Stimulated activated CD8-positive, alpha-beta memory T cell treated with anti-CD3 and anti-CD28 coated beads, Interleukin-4, amount 100 ng/mL, for 4 hours (primary cell): ENCODE measurements around the gene SHMT2.

Experiments
- DNase-seq, 2 donors: peaks; one replicate each; pipeline ENCODE4 v3.0.0-alpha.2; 2020; ENCODE audit warnings: low read depth in 2 of 2, low spot score in 1 of 2

The SHMT2 gene

DNA sequence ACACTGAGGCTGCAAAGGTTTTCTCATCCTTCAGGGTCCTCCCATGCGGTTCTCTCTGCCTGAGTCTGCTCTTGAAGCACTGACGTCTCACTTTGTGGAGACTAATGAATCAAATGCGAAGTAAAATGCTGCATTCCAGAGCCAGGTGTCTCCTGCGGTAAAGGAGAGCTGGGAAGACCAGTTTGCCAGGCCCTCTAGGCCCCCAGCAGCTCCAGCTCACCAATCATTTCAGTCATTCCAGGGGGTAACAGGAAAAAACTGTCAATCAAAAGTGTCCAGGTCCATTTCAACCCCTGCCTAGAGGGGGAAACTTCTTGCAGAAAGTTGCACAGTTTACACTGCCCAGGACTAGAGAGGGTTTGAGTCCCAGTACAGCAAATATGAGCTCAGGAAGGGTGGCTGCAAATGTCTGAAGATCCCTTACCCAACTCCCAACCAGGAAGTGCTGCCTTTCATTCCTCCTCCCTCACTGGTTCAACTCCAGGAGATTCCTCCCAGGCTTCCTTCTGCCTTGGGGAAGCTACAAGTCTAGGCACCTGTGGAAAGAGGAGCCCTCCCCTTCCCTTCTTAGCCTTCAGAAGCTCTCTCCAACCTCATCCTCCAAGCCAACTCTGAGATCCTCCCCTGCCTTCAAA is 15.6 kb upstream of the SHMT2 start:
- DNase-seq, result no peak

- DNase-seq, result peak; percentile 34 to 38
Observed at GRCh38 chr12:57214398-57214781, 15.1 kb upstream of the SHMT2 start.

GRCh38 chr12:57215065-57215464 is 14.4 kb upstream of the SHMT2 start:
- no peak for DNase-seq

GRCh38 chr12:57215668-57216013 is 13.9 kb upstream of the SHMT2 start:
- DNase-seq, result no peak

DNA sequence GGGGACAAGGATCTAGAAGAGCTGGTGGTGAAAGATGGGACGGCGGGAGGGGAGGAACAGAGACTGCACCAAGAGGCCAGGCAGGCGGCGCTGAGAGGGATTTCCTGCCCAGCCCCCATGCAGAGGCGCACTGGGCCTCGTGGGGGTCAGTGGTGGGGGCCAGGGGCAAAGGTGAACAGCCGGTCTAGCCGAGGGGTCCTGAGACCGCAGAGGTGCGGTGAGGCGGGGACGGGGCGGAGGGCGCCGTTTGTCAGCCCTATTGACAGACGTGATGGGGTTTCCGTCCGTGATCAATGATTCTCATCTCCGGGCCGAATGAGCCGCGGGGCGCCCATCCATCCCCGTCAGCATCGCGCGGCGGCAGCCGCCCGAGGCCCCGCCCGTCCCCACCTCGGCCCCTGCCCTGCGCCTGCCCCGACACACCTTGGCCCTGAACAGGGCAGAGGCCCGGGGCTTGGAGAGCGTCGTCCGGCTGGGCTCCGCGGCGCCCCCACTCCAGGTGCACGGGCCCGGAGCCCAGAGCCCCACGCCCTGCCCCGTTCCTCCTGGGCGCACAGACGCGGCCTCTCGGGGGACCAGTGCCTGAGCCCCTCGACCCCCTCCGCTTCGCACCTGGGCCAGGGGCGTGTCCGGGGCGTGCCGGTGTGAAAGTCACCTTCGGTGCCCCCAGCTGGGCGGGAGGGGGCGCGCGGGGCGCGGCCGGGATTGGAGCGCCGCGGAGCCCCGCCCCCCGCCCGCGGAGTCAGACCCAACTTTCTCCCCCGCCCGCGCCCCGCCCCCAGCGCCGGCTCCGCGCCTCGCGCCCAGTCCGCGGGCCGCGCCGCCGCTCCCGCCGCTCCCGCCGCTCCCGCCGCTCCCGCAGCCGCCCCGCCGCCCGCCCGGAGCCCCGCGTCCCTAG is 13.2 kb upstream of the SHMT2 start, which contains the start of gene NXPH4:
NXPH4 (plus strand) TSS at position 781 of the 898 bp plus-strand sequence. CDS start 176 bp downstream, outside the sequence.
- peak in 1 of 2 donors; percentile 42 for DNase-seq

DNA sequence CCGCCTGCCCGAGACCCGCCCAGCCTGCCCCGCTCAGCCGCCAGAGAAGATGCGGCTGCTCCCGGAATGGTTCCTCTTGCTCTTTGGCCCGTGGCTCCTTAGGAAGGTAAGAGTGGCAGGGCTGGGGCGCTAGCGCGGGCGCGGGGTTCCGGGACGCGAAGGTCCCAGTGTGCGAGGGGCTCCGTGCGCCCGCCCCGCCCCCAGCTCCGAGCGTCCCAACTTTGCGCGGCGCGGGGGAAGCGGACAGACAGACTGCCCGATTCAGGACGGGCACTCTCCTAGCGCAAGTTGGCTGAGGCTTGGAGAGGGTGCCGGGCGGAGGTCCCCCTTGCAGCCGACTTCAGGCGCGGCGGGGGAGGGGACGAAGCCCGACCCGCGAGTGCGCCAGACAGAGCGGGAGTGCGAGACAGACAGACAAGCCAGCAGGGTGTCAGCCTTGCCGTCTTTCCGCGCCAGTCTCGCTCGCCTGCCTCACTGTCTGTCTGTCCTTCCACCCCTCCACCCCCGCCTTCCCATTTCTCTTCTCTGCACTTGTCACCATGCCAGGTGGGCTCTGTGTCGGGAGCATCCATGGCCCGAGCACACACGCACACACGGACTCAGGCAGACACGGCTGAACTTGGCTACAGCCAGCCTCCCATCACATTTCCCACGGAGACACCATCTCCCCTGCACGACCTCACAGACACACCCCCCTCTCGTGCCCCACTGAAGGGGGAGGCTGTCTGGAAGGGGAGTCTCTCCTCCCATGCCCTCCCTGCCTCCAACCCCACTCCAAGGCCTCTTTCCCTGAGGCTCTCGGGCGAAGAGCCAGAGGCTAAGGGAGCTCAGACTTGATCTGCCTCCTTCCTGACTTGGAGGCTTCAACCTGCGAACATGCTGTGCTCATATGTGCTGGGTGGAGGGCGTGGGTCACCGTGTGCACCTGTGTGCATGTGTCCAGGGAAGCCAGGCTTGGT is 12.3 kb upstream of the SHMT2 start:
- no peak for DNase-seq

- DNase-seq, result no peak
Observed at GRCh38 chr12:57218030-57218853, 11.3 kb upstream of the SHMT2 start.

DNA sequence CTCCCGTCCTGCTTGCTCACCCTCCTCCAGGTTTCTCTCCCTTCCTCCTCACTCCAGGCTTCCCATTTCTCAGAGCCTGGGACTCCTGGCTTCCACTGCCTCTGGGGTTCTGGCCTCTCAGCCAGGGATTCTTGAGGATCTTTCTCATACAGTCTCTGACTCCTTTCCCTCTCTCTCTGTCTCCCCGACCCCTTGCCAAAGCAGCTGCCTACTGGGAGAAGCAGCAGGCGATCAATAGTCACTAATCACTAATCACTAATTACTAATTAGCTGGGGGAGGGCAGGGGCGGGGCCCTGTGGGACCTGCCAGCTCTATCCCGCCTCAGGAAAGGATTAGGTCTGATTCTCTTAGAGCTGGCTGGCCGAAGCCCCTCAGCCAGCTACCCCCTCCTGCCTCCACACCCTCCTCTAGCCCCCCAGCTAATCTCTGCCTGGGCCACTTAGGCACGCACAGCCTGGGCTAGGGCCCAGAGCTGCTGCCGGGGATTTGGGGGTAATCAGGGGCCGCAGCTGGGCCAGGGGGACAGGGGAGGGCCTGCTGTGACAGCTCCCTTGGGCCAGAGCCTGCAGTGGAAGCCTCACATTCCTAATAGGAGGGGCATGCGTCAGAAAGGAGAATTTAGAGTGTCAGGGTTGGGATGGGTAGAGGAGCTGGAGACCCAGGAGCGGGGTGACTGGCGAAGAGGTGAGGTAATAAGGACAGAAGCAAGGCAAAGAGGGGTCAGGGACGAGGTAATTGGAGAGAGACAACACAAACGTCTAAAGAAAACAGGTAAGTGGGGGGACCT is 10.1 kb upstream of the SHMT2 start:
- no peak for DNase-seq

- no peak for DNase-seq
Observed at GRCh38 chr12:57219993-57220754, 9.3 kb upstream of the SHMT2 start.

DNA sequence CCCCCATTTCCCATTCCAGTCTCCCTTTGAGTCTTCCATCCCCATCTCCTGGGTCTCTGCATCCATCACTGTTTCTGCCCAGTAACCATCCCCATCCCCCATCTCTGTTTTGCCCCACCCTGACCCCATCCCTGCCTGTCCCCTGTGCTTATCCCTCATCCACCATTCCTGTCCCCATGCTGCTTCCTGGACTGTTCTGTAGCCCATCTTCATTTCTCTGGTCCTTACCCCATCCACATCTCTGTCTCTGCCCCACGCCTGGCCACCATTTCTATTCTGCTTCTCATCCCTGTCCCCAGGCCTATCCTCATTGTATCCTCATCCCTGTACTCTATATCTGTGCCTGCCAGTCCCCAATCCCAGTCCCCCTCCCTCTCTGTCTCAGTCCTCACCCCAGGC is 8.7 kb upstream of the SHMT2 start:
- no peak for DNase-seq

DNA sequence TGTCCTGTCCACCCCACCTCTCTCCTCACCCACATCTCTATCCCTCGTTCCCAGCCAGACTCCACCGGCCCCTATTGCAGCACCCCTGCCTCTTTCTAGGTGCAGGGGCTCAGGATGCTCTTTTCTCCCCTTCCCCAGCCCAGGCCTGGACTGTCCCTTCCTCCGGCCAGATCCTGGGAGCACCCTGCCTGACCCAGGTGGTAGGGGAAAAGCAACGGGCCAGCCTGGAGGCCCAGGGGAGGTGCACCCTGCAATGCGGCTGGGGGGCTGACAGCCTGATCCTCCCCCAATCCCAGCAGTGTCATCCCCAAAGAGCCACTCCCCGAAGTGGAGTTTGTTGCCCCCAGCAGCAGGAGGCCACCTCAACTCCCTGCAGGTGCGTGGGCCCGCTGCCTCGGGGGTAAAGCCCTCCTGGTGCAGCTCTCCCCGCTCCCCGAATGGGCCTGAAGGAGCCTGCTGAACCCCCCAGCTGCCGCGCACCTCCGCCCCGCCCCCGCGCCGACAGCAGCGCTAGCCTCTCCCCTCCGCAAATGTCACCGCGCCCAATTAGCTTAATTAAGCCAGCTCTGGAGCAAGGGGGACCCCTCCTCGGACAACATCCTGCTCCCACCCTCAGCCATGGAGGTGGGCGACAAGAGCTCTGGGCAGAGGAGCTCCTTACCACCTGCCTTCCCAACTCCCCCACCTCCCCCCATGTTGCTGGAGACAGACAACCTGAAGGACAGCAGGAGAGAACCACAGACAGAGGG is 8.2 kb upstream of the SHMT2 start:
- no peak for DNase-seq

- no peak for DNase-seq
Observed at GRCh38 chr12:57222286-57223190, 7.0 kb upstream of the SHMT2 start.

DNA sequence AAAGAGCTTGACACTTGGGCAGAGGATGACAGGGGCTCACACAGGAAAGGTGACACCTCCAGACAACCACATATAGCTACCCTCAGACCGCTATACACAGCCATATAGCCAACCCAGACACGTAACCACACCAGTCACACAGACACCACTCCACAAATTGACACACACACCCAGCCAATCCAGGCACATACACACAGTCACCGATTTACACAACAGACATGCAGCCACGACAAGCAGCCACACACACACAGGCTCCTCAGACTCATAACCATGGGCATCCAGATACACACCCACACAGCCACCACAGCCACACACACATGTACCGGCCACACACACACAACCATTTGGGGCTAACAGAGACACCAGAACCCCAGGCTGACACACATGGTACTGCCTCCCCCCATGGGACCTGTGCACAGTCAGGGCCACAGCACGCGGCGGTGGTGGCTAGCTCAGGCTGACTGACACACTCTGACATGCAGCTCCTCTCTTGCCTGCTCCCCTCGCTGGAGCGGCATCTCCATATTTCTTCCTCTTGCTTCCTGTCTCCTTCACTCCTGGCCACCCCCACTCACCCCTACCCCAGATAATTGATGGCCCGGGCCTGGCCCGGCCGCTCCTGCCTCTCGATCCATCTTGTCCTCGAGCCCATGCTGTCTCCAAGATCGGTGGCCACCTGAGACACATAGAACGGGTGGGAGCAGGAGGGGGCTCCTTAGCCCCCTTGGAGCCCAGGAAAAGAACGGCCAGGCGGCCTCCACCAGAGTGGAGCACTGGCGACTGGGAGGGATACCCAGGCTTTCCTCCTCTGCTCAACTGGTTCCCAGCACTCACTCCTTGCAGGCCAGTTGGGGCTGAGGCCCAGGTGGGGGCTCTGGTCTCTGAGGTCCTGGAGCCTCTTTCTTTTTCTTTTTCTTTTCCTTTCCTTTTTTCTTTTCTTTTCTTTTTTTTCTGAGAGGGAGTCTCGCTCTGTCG is 6.0 kb upstream of the SHMT2 start:
- no peak for DNase-seq

- no peak for DNase-seq
Observed at GRCh38 chr12:57224278-57224972, 5.1 kb upstream of the SHMT2 start.

DNA sequence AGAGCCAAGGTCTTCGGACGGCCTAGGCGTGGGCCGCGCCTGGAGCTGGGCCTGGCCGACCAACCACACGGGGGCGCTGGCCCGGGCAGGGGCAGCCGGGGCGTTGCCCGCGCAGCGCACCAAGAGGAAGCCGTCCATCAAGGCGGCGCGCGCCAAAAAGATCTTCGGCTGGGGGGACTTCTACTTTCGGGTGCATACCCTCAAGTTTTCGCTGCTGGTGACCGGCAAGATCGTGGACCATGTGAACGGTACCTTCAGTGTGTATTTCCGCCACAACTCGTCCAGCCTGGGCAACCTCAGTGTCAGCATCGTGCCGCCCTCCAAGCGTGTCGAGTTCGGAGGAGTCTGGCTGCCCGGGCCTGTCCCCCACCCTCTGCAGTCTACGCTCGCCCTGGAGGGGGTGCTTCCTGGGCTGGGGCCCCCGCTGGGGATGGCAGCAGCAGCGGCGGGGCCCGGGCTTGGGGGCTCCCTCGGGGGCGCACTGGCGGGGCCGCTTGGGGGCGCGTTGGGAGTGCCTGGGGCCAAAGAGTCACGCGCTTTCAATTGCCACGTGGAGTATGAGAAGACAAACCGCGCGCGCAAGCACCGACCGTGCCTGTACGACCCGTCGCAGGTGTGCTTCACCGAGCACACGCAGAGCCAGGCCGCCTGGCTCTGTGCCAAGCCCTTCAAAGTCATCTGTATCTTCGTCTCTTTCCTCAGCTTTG is 4.4 kb upstream of the SHMT2 start:
- no peak for DNase-seq
